Heart right ventricle (tissue), 16 donors: ENCODE results near the gene TRAPPC10. TPM values are rescaled to one million over a fixed set of nuclear protein-coding genes. Genes with fewer than 3 reads are reported as not detected.

Experiments used
- ATAC-seq, 8 donors: fragments of 200-7000 bp; cut with Tn5 transposase; one replicate each; pipeline ENCODE4 v1.9.1; 2020; ENCODE audit warnings: mild to moderate bottlenecking in 8 of 8, moderate library complexity in 8 of 8, moderate number of reproducible peaks in 1 of 8
- DNase-seq, 2 donors: peaks; one replicate each; pipeline ENCODE4 v3.0.0-alpha.2; 2020
- H3K27ac ChIP-seq, 10 donors: fragments of 200-600 bp; sonication (generic) in 2 of 10; one replicate each; pipeline versions ENCODE4 v1.5.0 to v1.8.0; 2020 to 2022; ENCODE audit warnings: mild to moderate bottlenecking in 3 of 10
- H3K27me3 ChIP-seq, 7 donors: fragments of 200-600 bp; one replicate each; pipeline ENCODE4 v1.8.0; 2021 to 2022; ENCODE audit warnings: mild to moderate bottlenecking in 2 of 7
- H3K36me3 ChIP-seq, 9 donors: fragments of 200-600 bp; sonication (generic) in 1 of 9; one replicate each; pipeline versions ENCODE4 v1.5.0 to v1.8.0; 2020 to 2022; ENCODE audit warnings: mild to moderate bottlenecking in 2 of 9
- H3K4me1 ChIP-seq, 9 donors: fragments of 200-600 bp; sonication (generic) in 1 of 9; one replicate each; pipeline versions ENCODE4 v1.5.0 to v1.8.0; 2020 to 2022; ENCODE audit warnings: mild to moderate bottlenecking in 4 of 9
- H3K4me3 ChIP-seq, 10 donors: fragments of 200-600 bp; sonication (generic) in 2 of 10; one replicate each; pipeline versions ENCODE4 v1.5.0 to v1.8.0; 2020 to 2022; ENCODE audit warnings: mild to moderate bottlenecking in 7 of 10, moderate library complexity in 2 of 10
- H3K9me3 ChIP-seq, 11 donors: fragments of 200-600 bp in 10 of 11; sonication (generic) in 2 of 11; one replicate each; pipeline versions ENCODE4 v1.5.0 to v1.8.0; 2013 to 2022; ENCODE audit warnings: mild to moderate bottlenecking in 2 of 11, control low read depth in 1 of 11, moderate library complexity in 1 of 11
- WGBS, 2 donors: extraction: QIAGEN DNeasy Blood & Tissue Kit; methylation state at CpG; one replicate each; pipeline ENCODE4 v1.1.7; 2013; ENCODE audit warnings: inconsistent platforms in 1 of 2; 5-methylcytosine and 5-hydroxymethylcytosine counted together
- intact Hi-C, 10 donors: fragments of 100-400 bp; cut with DNase I; formaldehyde crosslinking; loops; one replicate each; pipeline versions ENCODE4 v1.11.1 to v1.14.2; 2022
- polyA plus RNA-seq, 2 donors: library from polyadenylated mRNA; stranded (reverse); fragments of 200-250 nt; gene quantifications; one replicate each; pipeline ENCODE4 v1.2.3, GENCODE V29; 2013
- total RNA-seq, 10 donors: library from RNA; stranded (reverse); fragmentation: NEBNext Ultra II Directional in 3 of 10; extraction: Animal tissue kit (Norgen Biotek cat#: 25700) in 3 of 10; gene quantifications; one replicate each; pipeline versions ENCODE4 v1.2.1 to v1.2.4, GENCODE V29; 2021 to 2023
- TF ChIP-seq, protein P1 (sequence below), 9 donors: fragments of 200-600 bp; sonication (generic) in 2 of 9; IDR thresholded peaks; one replicate each; pipeline versions ENCODE4 v1.5.0 to v1.8.0; 2021 to 2022; ENCODE audit warnings: antibody characterized with exemption in 9 of 9, mild to moderate bottlenecking in 5 of 9, moderate library complexity in 1 of 9
- donor health status: Arrhythmogenic right ventricular cardiomyopathy.
- donor health status: ischemic (EF 13 %, LVEDD 7.1; RV severe dilation, severe dysfunction).
- donor health status: healthy with polysubstance abuse.
- donor health status: DM: no; HTN: yes; CAD: no.
- donor health status: DM: no; HTN: no; CAD: no.
- donor health status: ischemic (EF 25% LVEDD 6.9; RV normal size, moderate dysfunction).
- donor health status: ischemic (EF 25% LVEDD 5.7; RV mildly dilated, moderate dysfunction).
- donor health status: healthy.
- donor health status: DM: yes; HTN: yes; CAD: no.
- donor health status: Ischemic cardiomyopathy.
- donor health status: ischemic (EF 35%, LVEDD 5.7; RV mildly dilated, moderate dysfunction).
- donor health status: nonischemic (EF 11% LVEDD 7.7; RV severe dilation, severe dysfunction).
- donor health status: DM: yes; HTN: yes; CAD: no.
- donor health status: PGD.
- donor health status: ischemic (EF 29% LVEDD 5.4; RV normal size, mild dysfunction).
- donor health status: nonischemic (EF 23%, LVEDD 6.1; RV moderate dilation, normal function).

The TRAPPC10 gene
- total and polyA plus RNA-seq, 12 donors, result 4.7 to 26.2 (median 19.4) TPM

DNA sequence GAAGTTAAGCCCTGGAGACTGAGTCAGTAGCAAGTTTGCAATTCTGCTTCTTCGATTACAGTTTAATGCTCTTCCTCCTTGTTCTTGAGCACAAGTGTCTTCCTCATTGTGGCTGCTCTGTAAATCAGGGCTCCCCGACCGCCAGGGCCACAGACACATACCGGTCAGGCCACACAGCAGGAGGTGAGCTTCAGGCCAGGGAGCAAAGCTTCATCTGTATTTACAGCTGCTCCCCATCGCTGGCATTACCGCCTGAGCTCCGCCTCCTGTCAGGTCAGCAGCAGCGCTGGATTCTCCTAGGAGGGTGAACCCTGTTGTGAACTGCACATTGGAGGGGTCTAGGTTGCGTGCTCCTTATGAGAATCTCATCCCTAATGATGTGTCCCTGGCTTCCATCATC is 1.7 kb upstream of the TRAPPC10 start:
- intact Hi-C loops, result loop anchor here in 2 of 10 donors (10.0 kb wide), 2 partner anchors 84 to 294 kb away; partner anchors contain the start of gene PFKL (in 1 of the 2)
- Histone ChIP-seq H3K36me3 (no peaks in the 10 kb centered on the region), H3K4me3 (no peak overlapping the region), H3K9me3 (no peaks in the 10 kb centered on the region), H3K27me3 (no peaks in the 10 kb centered on the region), H3K4me1 (peaks cover 5 to 43% (median 30%) of the 10 kb centered on the region in 9 donors), H3K27ac (no peak overlapping the region)
- WGBS, 2 donors, result 76 to 81% methylated on average over 9 of the region's 9 CpGs
- ATAC-seq (no peak), DNase-seq (no peak)
- TF ChIP-seq, protein P1, sequence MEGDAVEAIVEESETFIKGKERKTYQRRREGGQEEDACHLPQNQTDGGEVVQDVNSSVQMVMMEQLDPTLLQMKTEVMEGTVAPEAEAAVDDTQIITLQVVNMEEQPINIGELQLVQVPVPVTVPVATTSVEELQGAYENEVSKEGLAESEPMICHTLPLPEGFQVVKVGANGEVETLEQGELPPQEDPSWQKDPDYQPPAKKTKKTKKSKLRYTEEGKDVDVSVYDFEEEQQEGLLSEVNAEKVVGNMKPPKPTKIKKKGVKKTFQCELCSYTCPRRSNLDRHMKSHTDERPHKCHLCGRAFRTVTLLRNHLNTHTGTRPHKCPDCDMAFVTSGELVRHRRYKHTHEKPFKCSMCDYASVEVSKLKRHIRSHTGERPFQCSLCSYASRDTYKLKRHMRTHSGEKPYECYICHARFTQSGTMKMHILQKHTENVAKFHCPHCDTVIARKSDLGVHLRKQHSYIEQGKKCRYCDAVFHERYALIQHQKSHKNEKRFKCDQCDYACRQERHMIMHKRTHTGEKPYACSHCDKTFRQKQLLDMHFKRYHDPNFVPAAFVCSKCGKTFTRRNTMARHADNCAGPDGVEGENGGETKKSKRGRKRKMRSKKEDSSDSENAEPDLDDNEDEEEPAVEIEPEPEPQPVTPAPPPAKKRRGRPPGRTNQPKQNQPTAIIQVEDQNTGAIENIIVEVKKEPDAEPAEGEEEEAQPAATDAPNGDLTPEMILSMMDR (IDR thresholded peaks at IDR 0.05), result no peak

GRCh38 chr21:44011123-44011522 is 986 bp upstream of the TRAPPC10 start:
- Histone ChIP-seq H3K9me3 (no peaks in the 10 kb centered on the region), H3K4me1 (peaks cover 5 to 44% (median 30%) of the 10 kb centered on the region in 9 donors), H3K27me3 (no peaks in the 10 kb centered on the region), H3K36me3 (no peaks in the 10 kb centered on the region), H3K4me3 (peak overlapping the region; percentile 76 to 99 (median 96)), H3K27ac (peak overlapping the region; percentile 89 to 99 (median 98))
- DNase-seq (no peak), ATAC-seq (no peak)
- WGBS, 2 donors, result 84 to 88% methylated on average over 9 of the region's 9 CpGs
- TF ChIP-seq, protein P1 (IDR thresholded peaks at IDR 0.05), result no peak
- intact Hi-C loops, result loop anchor here in 2 of 10 donors (10.0 kb wide), 2 partner anchors 84 to 294 kb away; partner anchors contain the start of gene PFKL (in 1 of the 2)

DNA sequence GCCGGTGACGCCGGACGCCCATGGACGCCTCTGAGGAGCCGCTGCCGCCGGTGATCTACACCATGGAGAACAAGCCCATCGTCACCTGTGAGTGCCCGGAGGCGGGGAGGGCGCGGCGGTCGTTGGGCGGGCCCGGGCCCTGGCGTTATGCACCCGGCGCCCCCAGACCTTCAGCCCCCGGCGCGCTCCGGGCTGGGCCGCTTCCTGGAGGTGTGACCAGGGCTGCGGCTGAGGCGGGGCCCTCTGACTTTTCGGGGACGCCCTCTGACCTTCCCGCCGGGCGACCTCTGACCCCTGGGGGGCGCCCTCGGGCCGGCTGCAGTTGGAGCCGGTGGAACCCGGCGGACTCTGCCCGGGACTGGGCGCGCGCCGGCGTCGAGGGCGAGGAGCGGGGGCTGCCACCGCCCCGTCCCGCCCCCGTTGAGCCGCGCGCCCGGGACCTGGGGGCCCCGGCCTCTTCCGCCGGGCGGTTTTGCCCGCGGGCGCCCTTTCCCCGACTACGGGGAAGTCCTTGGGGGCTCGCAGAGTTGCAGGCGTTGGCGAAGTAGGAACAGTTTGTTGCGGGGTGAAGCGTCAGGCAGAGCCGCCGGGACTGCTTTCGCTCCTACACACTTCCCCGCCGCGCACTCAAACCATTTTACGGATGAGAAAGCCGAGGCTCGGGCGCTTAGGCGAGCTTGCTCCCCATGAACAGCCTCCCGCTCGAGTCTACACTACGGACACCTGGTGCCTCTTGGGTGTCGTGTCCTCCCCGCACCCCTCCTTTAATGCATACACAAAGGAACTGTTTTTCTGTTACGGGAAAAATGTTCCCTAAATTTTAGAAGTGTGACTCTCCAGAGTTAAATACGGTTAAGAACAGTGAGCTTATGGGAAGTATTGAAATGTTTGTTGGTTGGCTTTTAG is 618 bp downstream of the TRAPPC10 start:
- H3K4me3 ChIP-seq, result peak overlapping the region; percentile 80 to 99 (median 96)
- intact Hi-C loops, result loop anchor here in 2 of 10 donors (10.0 kb wide), 2 partner anchors 82 to 292 kb away; partner anchors contain the start of gene PFKL (in 1 of the 2)
- H3K9me3 ChIP-seq, result no peaks in the 10 kb centered on the region
- no peaks in the 10 kb centered on the region for H3K27me3 ChIP-seq
- peak; percentile 29 to 70 (median 48) for ATAC-seq
- WGBS, 2 donors, result 0 to 1% methylated on average over 76 to 87 of the region's 87 CpGs
- peaks cover 5 to 56% (median 30%) of the 10 kb centered on the region in 9 donors for H3K4me1 ChIP-seq
- no peaks in the 10 kb centered on the region for H3K36me3 ChIP-seq
- H3K27ac ChIP-seq, result peak overlapping the region; percentile 89 to 99 (median 98)
- peak; percentile 53 to 73 for DNase-seq
- TF ChIP-seq, protein P1 (IDR thresholded peaks at IDR 0.05), result peak in 6 of 9 donors; percentile 15 to 52 (median 40)

DNA sequence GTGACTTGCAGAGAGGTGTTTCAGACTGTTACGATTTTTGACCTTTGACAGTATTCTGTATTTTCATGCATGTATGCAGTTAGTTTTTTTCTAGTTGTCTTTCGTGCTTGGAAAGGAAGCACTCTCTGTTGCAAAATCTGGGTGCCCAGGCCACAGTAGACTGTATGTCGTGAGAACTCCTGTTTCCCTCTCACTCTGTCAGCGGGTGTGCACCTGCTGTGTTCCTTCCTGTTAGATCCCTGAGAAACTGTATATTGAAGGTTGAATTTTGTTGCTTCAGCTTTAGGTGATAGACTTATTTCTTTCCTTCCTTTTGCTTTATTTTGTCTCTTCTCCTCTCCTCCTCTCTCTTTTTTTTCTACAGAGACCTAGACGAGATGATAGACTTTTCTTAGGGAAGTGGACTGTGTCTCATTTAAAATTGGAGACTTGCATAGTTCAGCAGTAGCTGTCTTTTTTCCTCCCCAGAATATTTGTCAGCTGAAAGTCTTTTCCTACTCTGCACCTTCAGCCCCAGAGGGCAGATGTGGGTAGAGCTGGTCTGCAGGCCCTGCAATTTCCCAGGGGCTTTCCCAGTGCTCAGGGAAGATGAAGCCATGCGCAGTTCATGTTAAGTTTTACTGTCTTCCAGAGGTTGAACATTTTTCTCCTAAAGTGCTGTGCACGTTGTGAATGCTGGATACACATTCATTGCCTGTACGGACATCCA is 1.4 kb downstream of the TRAPPC10 start:
- intact Hi-C loops, result loop anchor here in 2 of 10 donors (10.0 kb wide), 2 partner anchors 81 to 291 kb away; partner anchors contain the start of gene PFKL (in 1 of the 2)
- TF ChIP-seq, protein P1 (IDR thresholded peaks at IDR 0.05), result no peak
- no peaks in the 10 kb centered on the region for H3K36me3 ChIP-seq
- 21 to 25% methylated on average over 8 of the region's 8 CpGs for WGBS, 2 donors
- no peak for DNase-seq
- ATAC-seq, result no peak
- no peaks in the 10 kb centered on the region for H3K9me3 ChIP-seq
- H3K27me3 ChIP-seq, result no peaks in the 10 kb centered on the region
- H3K4me3 ChIP-seq, result peak overlapping the region in 9 of 10 donors; percentile 80 to 99 (median 96)
- peaks cover 5 to 64% (median 31%) of the 10 kb centered on the region in 9 donors for H3K4me1 ChIP-seq
- peak overlapping the region in 8 of 10 donors; percentile 93 to 99 (median 98) for H3K27ac ChIP-seq
